ENCODE results near the gene PPP6C. TPM values are rescaled to one million over a fixed set of nuclear protein-coding genes. Genes with fewer than 3 reads are reported as not detected.

The PPP6C gene
- total RNA-seq, 1 experiment from 2014 or later, result 22.7 TPM

GRCh38 chr9:125177888-125178287 is 11.7 kb downstream of the PPP6C start:
- no peaks in the 10 kb centered on the region for H3K36me3 Mint-ChIP-seq (ENCODE audit: insufficient read depth, unreplicated experiment)
- H3K4me1 Mint-ChIP-seq (ENCODE audit: low read depth, unreplicated experiment), result peaks cover 2% of the 10 kb centered on the region
- CTCF ChIA-PET, result no interaction called here
- no peak overlapping the region for H3K4me3 Mint-ChIP-seq (ENCODE audit: low read depth, unreplicated experiment)
- H3K27ac Mint-ChIP-seq (ENCODE audit: unreplicated experiment), result no peak overlapping the region
- DNase-seq, result no peak
- no peaks in the 10 kb centered on the region for H3K27me3 Mint-ChIP-seq (ENCODE audit: unreplicated experiment)
- TF ChIP-seq, protein P1, sequence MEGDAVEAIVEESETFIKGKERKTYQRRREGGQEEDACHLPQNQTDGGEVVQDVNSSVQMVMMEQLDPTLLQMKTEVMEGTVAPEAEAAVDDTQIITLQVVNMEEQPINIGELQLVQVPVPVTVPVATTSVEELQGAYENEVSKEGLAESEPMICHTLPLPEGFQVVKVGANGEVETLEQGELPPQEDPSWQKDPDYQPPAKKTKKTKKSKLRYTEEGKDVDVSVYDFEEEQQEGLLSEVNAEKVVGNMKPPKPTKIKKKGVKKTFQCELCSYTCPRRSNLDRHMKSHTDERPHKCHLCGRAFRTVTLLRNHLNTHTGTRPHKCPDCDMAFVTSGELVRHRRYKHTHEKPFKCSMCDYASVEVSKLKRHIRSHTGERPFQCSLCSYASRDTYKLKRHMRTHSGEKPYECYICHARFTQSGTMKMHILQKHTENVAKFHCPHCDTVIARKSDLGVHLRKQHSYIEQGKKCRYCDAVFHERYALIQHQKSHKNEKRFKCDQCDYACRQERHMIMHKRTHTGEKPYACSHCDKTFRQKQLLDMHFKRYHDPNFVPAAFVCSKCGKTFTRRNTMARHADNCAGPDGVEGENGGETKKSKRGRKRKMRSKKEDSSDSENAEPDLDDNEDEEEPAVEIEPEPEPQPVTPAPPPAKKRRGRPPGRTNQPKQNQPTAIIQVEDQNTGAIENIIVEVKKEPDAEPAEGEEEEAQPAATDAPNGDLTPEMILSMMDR (IDR thresholded peaks at IDR 0.05; ENCODE audit: unreplicated experiment), result no peak
- BruUV-seq (replicated peaks), result no TSS peak
- intact Hi-C loops (cut with micrococcal nuclease; ENCODE audit: unreplicated experiment), result no loop called here
- peaks cover under 1% of the 10 kb centered on the region for H3K9me3 Mint-ChIP-seq (ENCODE audit: low read depth, unreplicated experiment)

DNA sequence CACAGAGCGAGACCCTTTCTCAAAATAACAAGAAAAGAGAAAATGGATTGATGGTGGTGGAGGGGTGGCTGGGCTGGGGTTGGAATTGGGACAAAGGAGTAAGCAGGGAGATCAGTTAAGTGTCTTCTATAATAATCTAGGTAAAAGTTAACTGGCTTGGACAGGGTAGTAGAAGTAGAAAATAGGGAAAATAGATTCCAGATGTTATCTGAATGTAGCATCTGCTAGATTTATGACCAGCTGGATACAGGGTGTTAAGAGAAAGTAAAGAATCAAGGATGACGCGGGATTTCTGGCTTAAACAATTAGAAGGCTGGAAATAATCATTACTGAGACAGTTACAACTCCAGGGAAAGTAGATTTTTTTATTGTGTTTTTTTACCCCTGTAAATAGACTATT is 13.0 kb downstream of the PPP6C start:
- Mint-ChIP-seq H3K36me3 (ENCODE audit: insufficient read depth, unreplicated experiment) (peaks cover 1% of the 10 kb centered on the region), H3K9me3 (ENCODE audit: low read depth, unreplicated experiment) (no peaks in the 10 kb centered on the region), H3K4me3 (ENCODE audit: low read depth, unreplicated experiment) (no peak overlapping the region), H3K27ac (ENCODE audit: unreplicated experiment) (no peak overlapping the region), H3K4me1 (ENCODE audit: low read depth, unreplicated experiment) (no peaks in the 10 kb centered on the region), H3K27me3 (ENCODE audit: unreplicated experiment) (no peaks in the 10 kb centered on the region)
- intact Hi-C loops (cut with micrococcal nuclease; ENCODE audit: unreplicated experiment), result no loop called here
- CTCF ChIA-PET, result no interaction called here
- TF ChIP-seq, protein P1 (IDR thresholded peaks at IDR 0.05; ENCODE audit: unreplicated experiment), result no peak
- no TSS peak for BruUV-seq (replicated peaks)
- DNase-seq, result no peak

DNA sequence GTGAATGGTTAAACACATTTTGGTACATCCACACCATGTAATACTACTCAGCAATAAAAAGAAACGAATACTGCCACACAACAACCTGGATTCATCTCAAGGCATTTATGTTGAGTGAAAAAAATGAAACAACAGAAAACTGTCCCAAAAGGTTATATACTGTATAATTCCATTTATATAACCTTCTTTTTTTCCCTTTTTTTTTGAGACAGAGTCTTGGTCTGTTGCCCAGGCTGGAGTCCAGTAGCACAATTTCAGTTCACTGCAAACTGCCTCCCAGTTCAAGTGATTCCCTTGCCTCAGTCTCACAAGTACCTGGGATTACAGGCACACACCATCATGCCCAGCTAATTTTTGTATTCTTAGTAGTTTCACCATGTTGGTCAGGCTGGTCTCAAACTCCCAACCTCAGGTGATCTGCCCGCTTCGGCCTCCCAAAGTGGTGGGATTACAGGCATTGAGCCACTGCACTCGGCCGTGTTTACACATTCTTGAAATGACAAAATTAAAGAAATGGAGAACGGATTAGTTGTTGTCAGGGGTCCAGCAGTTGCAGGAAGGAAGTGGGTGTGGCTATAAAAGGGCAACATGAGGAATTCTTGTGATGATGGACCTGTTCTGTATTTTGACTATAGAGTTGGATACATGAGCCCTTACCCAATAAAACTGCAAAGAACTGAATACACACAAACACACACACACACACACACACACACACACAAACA is 17.4 kb downstream of the PPP6C start:
- Mint-ChIP-seq H3K36me3 (ENCODE audit: insufficient read depth, unreplicated experiment) (peaks cover 3% of the 10 kb centered on the region), H3K4me3 (ENCODE audit: low read depth, unreplicated experiment) (no peak overlapping the region), H3K4me1 (ENCODE audit: low read depth, unreplicated experiment) (no peaks in the 10 kb centered on the region), H3K27me3 (ENCODE audit: unreplicated experiment) (no peaks in the 10 kb centered on the region), H3K27ac (ENCODE audit: unreplicated experiment) (no peak overlapping the region), H3K9me3 (ENCODE audit: low read depth, unreplicated experiment) (no peaks in the 10 kb centered on the region)
- no TSS peak for BruUV-seq (replicated peaks)
- TF ChIP-seq, protein P1 (IDR thresholded peaks at IDR 0.05; ENCODE audit: unreplicated experiment), result no peak
- CTCF ChIA-PET, result no interaction called here
- intact Hi-C loops (cut with micrococcal nuclease; ENCODE audit: unreplicated experiment), result no loop called here
- no peak for DNase-seq

- Mint-ChIP-seq H3K27ac (ENCODE audit: unreplicated experiment) (no peak overlapping the region), H3K9me3 (ENCODE audit: low read depth, unreplicated experiment) (no peaks in the 10 kb centered on the region), H3K36me3 (ENCODE audit: insufficient read depth, unreplicated experiment) (peaks cover 3% of the 10 kb centered on the region), H3K4me1 (ENCODE audit: low read depth, unreplicated experiment) (no peaks in the 10 kb centered on the region), H3K27me3 (ENCODE audit: unreplicated experiment) (no peaks in the 10 kb centered on the region), H3K4me3 (ENCODE audit: low read depth, unreplicated experiment) (no peak overlapping the region)
- no TSS peak for BruUV-seq (replicated peaks)
- TF ChIP-seq, protein P1 (IDR thresholded peaks at IDR 0.05; ENCODE audit: unreplicated experiment), result no peak
- intact Hi-C loops (cut with micrococcal nuclease; ENCODE audit: unreplicated experiment), result no loop called here
- no peak for DNase-seq
- CTCF ChIA-PET, result interaction anchor here (0.7 kb wide), 2 partner anchors 17 to 1643 kb away, joined by 3 to 4 read pairs; no protein-coding TSS in a partner anchor
Measured at GRCh38 chr9:125169895-125170294, 19.7 kb downstream of the PPP6C start.

Data from Calu3 (cell line).